Panc1 (cell line): Measurements from ENCODE around the gene SCEL. TPM values are rescaled to one million over a fixed set of nuclear protein-coding genes. Genes with fewer than 3 reads are reported as not detected.

ENCODE experiments used
- ATAC-seq: fragments of 200-7000 bp; cut with Tn5 transposase; 2 replicates; pipeline ENCODE4 v1.9.1; 2020; ENCODE audit warnings: mild to moderate bottlenecking, moderate library complexity
- BruUV-seq: library from RNA; stranded (reverse); fragments of 400-500 nt; replicated peaks from 2 replicates; lab custom pipeline; 2021; lab: Mats Ljungman, UMichigan
- CTCF ChIA-PET: fragments of 300-600 bp; sonication (Branson Sonifier 250); formaldehyde crosslinking; loops from one replicate; lab custom pipeline; 2022; ENCODE audit warnings: antibody characterized with exemption; lab: Charles Lee
- POLR2A ChIA-PET: fragments of 300-600 bp; sonication (Branson Sonifier 250); formaldehyde crosslinking; loops from one replicate; lab custom pipeline; 2022; ENCODE audit warnings: antibody characterized with exemption; lab: Charles Lee
- DNase-seq: peaks from one replicate; pipeline ENCODE4 v3.0.0-alpha.2; 2010; ENCODE audit warnings: low read depth, low spot score
- H3K27ac ChIP-seq: 2 replicates; pipeline ENCODE4 v1.5.1; 2011; ENCODE audit warnings: mild to moderate bottlenecking, low read length, inconsistent platforms
- H3K27me3 ChIP-seq: fragments of 200-500 bp; sonication (Bioruptor generic); 2 replicates; pipeline ENCODE4 v1.6.0; 2014; ENCODE audit warnings: low read length, inconsistent platforms; ENCODE audit not compliant: control insufficient read depth, insufficient read depth
- H3K36me3 ChIP-seq: fragments of 200-500 bp; sonication (Bioruptor generic); 2 replicates; pipeline ENCODE4 v1.5.1; 2014; ENCODE audit warnings: inconsistent platforms, mild to moderate bottlenecking, low read length, moderate library complexity; ENCODE audit not compliant: control insufficient read depth, insufficient read depth
- H3K4me1 ChIP-seq: 2 replicates; pipeline ENCODE4 v1.5.1; 2011; ENCODE audit warnings: inconsistent platforms, mild to moderate bottlenecking, low read length, moderate library complexity; ENCODE audit not compliant: control insufficient read depth, insufficient read depth
- H3K4me3 ChIP-seq, 2 experiments: 2 replicates each; pipeline ENCODE4 v1.5.1; 2011 to 2012; ENCODE audit warnings: low read depth in 2 of 2, low read length in 2 of 2, mild to moderate bottlenecking in 2 of 2, inconsistent platforms in 1 of 2, moderate library complexity in 1 of 2
- H3K9me3 ChIP-seq: fragments of 200-500 bp; sonication (Bioruptor generic); 2 replicates; pipeline ENCODE4 v1.5.1; 2014; ENCODE audit warnings: low read depth, mild to moderate bottlenecking, inconsistent platforms, low read length, moderate library complexity; ENCODE audit not compliant: control insufficient read depth, insufficient read depth
- POLR2AphosphoS5 ChIP-seq: IDR thresholded peaks from 2 replicates; pipeline ENCODE4 v1.6.1; 2012; ENCODE audit warnings: mild to moderate bottlenecking, low read depth, low read length, moderate library complexity
- SIN3A ChIP-seq: IDR thresholded peaks from 2 replicates; pipeline ENCODE4 v1.6.1; 2012; ENCODE audit warnings: low read depth, mild to moderate bottlenecking, low read length, moderate library complexity, borderline replicate concordance; ENCODE audit not compliant: insufficient read depth
- TCF7L2 ChIP-seq: IDR thresholded peaks from 2 replicates; pipeline ENCODE4 v1.6.1; 2011; ENCODE audit warnings: mild to moderate bottlenecking, low read depth, low read length, inconsistent platforms
- in situ Hi-C: cut with HindIII; loops from 2 replicates; pipeline ENCODE4 v1.10.0; 2016; ENCODE audit warnings: low sequenced_read_pairs, low pct_unique_long_range_greater_than_20kb
- intact Hi-C: fragments of 100-400 bp; cut with micrococcal nuclease; formaldehyde crosslinking; loops from one replicate; pipeline ENCODE4 v1.10.0; 2022; ENCODE audit not compliant: unreplicated experiment
- total RNA-seq: library from RNA; stranded (reverse); gene quantifications from one replicate; pipeline ENCODE4 v1.2.1, GENCODE V29; 2021; ENCODE audit not compliant: unreplicated experiment
- TF ChIP-seq, protein P1 (sequence below), 2 experiments: IDR thresholded peaks; 2 replicates each; pipeline ENCODE4 v1.6.1; 2011 to 2012; ENCODE audit warnings: low read depth in 2 of 2, control low read depth in 1 of 2, low read length in 1 of 2, mild to moderate bottlenecking in 1 of 2, moderate library complexity in 1 of 2; ENCODE audit not compliant: insufficient read depth in 1 of 2
- TF ChIP-seq, protein P2 (sequence below): fragments of 450-650 bp; IDR thresholded peaks from 2 replicates; pipeline ENCODE4 v1.5.1; 2017; ENCODE audit warnings: mild to moderate bottlenecking

SCEL gene
- total RNA-seq, 1 experiment from 2014 or later: not detected

DNA sequence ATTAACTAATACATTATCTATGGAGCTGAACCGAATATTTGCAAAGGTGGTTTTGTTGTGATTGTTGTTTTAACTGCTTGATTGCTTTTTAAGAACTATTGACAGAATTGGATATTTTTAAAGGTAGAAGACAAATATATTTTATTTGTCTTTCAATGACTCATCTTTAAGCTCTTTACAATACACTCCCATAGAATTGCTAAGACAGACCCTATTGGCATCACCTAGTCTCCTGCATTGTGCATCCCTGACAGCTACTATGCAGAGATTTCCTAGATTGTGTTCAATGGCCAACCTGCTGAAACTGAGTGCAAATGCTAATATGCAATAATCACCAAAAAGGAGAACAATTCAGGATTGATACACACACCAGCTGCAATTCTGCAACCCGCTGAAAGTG is 19.7 kb upstream of the SCEL start:
- CTCF ChIA-PET: no interaction called here
- Histone ChIP-seq H3K9me3 (no peaks in the 10 kb centered on the region), H3K4me1 (no peaks in the 10 kb centered on the region), H3K36me3 (no peaks in the 10 kb centered on the region), H3K27me3 (no peaks in the 10 kb centered on the region), H3K4me3 (no peak overlapping the region), H3K27ac (no peak overlapping the region)
- TF ChIP-seq SIN3A: no peak
- no peak for TF ChIP-seq POLR2AphosphoS5
- TF ChIP-seq, protein P1, sequence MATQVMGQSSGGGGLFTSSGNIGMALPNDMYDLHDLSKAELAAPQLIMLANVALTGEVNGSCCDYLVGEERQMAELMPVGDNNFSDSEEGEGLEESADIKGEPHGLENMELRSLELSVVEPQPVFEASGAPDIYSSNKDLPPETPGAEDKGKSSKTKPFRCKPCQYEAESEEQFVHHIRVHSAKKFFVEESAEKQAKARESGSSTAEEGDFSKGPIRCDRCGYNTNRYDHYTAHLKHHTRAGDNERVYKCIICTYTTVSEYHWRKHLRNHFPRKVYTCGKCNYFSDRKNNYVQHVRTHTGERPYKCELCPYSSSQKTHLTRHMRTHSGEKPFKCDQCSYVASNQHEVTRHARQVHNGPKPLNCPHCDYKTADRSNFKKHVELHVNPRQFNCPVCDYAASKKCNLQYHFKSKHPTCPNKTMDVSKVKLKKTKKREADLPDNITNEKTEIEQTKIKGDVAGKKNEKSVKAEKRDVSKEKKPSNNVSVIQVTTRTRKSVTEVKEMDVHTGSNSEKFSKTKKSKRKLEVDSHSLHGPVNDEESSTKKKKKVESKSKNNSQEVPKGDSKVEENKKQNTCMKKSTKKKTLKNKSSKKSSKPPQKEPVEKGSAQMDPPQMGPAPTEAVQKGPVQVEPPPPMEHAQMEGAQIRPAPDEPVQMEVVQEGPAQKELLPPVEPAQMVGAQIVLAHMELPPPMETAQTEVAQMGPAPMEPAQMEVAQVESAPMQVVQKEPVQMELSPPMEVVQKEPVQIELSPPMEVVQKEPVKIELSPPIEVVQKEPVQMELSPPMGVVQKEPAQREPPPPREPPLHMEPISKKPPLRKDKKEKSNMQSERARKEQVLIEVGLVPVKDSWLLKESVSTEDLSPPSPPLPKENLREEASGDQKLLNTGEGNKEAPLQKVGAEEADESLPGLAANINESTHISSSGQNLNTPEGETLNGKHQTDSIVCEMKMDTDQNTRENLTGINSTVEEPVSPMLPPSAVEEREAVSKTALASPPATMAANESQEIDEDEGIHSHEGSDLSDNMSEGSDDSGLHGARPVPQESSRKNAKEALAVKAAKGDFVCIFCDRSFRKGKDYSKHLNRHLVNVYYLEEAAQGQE (IDR thresholded peaks at IDR 0.05; ENCODE audit: insufficient read depth in 1 of 2, low read depth in 2 of 2, low read length in 1 of 2): no peak
- no peak for TF ChIP-seq TCF7L2
- TF ChIP-seq, protein P2, sequence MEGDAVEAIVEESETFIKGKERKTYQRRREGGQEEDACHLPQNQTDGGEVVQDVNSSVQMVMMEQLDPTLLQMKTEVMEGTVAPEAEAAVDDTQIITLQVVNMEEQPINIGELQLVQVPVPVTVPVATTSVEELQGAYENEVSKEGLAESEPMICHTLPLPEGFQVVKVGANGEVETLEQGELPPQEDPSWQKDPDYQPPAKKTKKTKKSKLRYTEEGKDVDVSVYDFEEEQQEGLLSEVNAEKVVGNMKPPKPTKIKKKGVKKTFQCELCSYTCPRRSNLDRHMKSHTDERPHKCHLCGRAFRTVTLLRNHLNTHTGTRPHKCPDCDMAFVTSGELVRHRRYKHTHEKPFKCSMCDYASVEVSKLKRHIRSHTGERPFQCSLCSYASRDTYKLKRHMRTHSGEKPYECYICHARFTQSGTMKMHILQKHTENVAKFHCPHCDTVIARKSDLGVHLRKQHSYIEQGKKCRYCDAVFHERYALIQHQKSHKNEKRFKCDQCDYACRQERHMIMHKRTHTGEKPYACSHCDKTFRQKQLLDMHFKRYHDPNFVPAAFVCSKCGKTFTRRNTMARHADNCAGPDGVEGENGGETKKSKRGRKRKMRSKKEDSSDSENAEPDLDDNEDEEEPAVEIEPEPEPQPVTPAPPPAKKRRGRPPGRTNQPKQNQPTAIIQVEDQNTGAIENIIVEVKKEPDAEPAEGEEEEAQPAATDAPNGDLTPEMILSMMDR: no peak
- intact Hi-C loops: no loop called here
- no TSS peak for BruUV-seq
- in situ Hi-C loops: no loop called here
- ATAC-seq (no peak), DNase-seq (no peak)
- POLR2A ChIA-PET: no interaction called here

GRCh38 chr13:77516342-77516789 is 19.1 kb upstream of the SCEL start:
- H3K27me3 ChIP-seq: no peaks in the 10 kb centered on the region
- no peaks in the 10 kb centered on the region for H3K4me1 ChIP-seq
- CTCF ChIA-PET: no interaction called here
- no peak overlapping the region for H3K4me3 ChIP-seq
- DNase-seq (peak; percentile 42), ATAC-seq (no peak)
- TF ChIP-seq, protein P2: no peak
- TF ChIP-seq TCF7L2 (no peak), SIN3A (no peak)
- H3K9me3 ChIP-seq: no peaks in the 10 kb centered on the region
- in situ Hi-C loops (no loop called here), intact Hi-C loops (no loop called here)
- H3K27ac ChIP-seq: no peak overlapping the region
- POLR2A ChIA-PET: no interaction called here
- no peaks in the 10 kb centered on the region for H3K36me3 ChIP-seq
- no TSS peak for BruUV-seq

GRCh38 chr13:77518266-77518665 is 17.2 kb upstream of the SCEL start:
- no peaks in the 10 kb centered on the region for H3K27me3 ChIP-seq
- POLR2A ChIA-PET: no interaction called here
- no TSS peak for BruUV-seq
- CTCF ChIA-PET: no interaction called here
- H3K4me1 ChIP-seq: no peaks in the 10 kb centered on the region
- intact Hi-C loops (no loop called here), in situ Hi-C loops (no loop called here)
- ATAC-seq: no peak
- TF ChIP-seq, protein P1 (IDR thresholded peaks at IDR 0.05; ENCODE audit: insufficient read depth in 1 of 2, low read depth in 2 of 2, low read length in 1 of 2): no peak
- TF ChIP-seq SIN3A (no peak), POLR2AphosphoS5 (no peak), TCF7L2 (no peak)
- TF ChIP-seq, protein P2: no peak
- no peak for DNase-seq
- no peak overlapping the region for H3K4me3 ChIP-seq
- H3K9me3 ChIP-seq: no peaks in the 10 kb centered on the region
- H3K27ac ChIP-seq: no peak overlapping the region
- H3K36me3 ChIP-seq: no peaks in the 10 kb centered on the region
